Stomach (tissue), 4 donors: ENCODE data around the gene AP5Z1.

Experiments used
- CTCF ChIP-seq, 7 experiments: fragments of 450-650 bp in 4 of 7; fragments of 200-600 bp in 3 of 7; sonication (generic) in 3 of 7; IDR thresholded peaks; one replicate each; pipeline ENCODE4 v1.5.1; 2016 to 2019; ENCODE audit warnings: antibody characterized with exemption in 7 of 7, control low read depth in 2 of 7, mild to moderate bottlenecking in 1 of 7
- EP300 ChIP-seq: sonication (generic); formaldehyde crosslinking; IDR thresholded peaks from one replicate; pipeline ENCODE4 v1.6.1; 2017; ENCODE audit warnings: antibody characterized with exemption
- POLR2AphosphoS5 ChIP-seq, 3 donors: sonication (generic); formaldehyde crosslinking; IDR thresholded peaks; one replicate each; pipeline ENCODE4 v1.6.1; 2016; ENCODE audit warnings: antibody characterized with exemption in 3 of 3

- TF ChIP-seq CTCF (IDR thresholded peaks at IDR 0.05) = no peak
- TF ChIP-seq POLR2AphosphoS5 (IDR thresholded peaks at IDR 0.05) = peak in 1 of 3 donors; percentile 37
- TF ChIP-seq EP300 = no peak
Measured at GRCh38 chr7:4738711-4739527, 36.5 kb upstream of the AP5Z1 start.
